Neural progenitor cell (in vitro differentiated cells): ENCODE results near the gene CENPN.

ENCODE experiments used
- EZH2 ChIP-seq: fragments of 200-600 bp; sonication (generic); IDR thresholded peaks from 2 replicates; pipeline ENCODE4 v1.6.1; 2017; ENCODE audit warnings: antibody characterized with exemption, mild to moderate bottlenecking, moderate library complexity
- EZH2phosphoT487 ChIP-seq: fragments of 200-600 bp; sonication (generic); IDR thresholded peaks from 2 replicates; pipeline ENCODE4 v1.6.1; 2017; ENCODE audit warnings: antibody characterized with exemption
- TF ChIP-seq, protein P1 (sequence below): fragments of 200-600 bp; sonication (generic); IDR thresholded peaks from 2 replicates; pipeline ENCODE4 v1.5.1; 2017; ENCODE audit warnings: antibody characterized with exemption, mild to moderate bottlenecking

GRCh38 chr16:80997139-80997798 is 9.7 kb upstream of the CENPN start:
- TF ChIP-seq, protein P1, sequence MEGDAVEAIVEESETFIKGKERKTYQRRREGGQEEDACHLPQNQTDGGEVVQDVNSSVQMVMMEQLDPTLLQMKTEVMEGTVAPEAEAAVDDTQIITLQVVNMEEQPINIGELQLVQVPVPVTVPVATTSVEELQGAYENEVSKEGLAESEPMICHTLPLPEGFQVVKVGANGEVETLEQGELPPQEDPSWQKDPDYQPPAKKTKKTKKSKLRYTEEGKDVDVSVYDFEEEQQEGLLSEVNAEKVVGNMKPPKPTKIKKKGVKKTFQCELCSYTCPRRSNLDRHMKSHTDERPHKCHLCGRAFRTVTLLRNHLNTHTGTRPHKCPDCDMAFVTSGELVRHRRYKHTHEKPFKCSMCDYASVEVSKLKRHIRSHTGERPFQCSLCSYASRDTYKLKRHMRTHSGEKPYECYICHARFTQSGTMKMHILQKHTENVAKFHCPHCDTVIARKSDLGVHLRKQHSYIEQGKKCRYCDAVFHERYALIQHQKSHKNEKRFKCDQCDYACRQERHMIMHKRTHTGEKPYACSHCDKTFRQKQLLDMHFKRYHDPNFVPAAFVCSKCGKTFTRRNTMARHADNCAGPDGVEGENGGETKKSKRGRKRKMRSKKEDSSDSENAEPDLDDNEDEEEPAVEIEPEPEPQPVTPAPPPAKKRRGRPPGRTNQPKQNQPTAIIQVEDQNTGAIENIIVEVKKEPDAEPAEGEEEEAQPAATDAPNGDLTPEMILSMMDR: no peak
- TF ChIP-seq EZH2 (no peak), EZH2phosphoT487 (no peak)
